Muscle of back (tissue), 13 donors: ENCODE results near the gene NFKBIZ. TPM values are rescaled to one million over a fixed set of nuclear protein-coding genes. Genes with fewer than 3 reads are reported as not detected.

Experiments
- DNase-seq, 3 donors: peaks; one replicate each; pipeline versions ENCODE4 v3.0.0 to v3.0.0-alpha.2; 2013
- long read RNA-seq, 9 donors: transcript quantifications; one replicate each; lab custom pipeline, GENCODE V29; 2026
- polyA plus RNA-seq, 10 donors: library from polyadenylated mRNA; unstranded; fragments of 120-200 nt; gene quantifications; one replicate each; pipeline ENCODE4 v1.2.1, GENCODE V29; 2013; ENCODE audit not compliant: insufficient read length in 10 of 10

The NFKBIZ gene, protein sequence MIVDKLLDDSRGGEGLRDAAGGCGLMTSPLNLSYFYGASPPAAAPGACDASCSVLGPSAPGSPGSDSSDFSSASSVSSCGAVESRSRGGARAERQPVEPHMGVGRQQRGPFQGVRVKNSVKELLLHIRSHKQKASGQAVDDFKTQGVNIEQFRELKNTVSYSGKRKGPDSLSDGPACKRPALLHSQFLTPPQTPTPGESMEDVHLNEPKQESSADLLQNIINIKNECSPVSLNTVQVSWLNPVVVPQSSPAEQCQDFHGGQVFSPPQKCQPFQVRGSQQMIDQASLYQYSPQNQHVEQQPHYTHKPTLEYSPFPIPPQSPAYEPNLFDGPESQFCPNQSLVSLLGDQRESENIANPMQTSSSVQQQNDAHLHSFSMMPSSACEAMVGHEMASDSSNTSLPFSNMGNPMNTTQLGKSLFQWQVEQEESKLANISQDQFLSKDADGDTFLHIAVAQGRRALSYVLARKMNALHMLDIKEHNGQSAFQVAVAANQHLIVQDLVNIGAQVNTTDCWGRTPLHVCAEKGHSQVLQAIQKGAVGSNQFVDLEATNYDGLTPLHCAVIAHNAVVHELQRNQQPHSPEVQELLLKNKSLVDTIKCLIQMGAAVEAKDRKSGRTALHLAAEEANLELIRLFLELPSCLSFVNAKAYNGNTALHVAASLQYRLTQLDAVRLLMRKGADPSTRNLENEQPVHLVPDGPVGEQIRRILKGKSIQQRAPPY
- polyA plus RNA-seq, result 10 to 100 TPM in 2 of 10 donors, 1 to 10 TPM in 8; 1.1 to 24.1 (median 3.7) TPM
- long read RNA-seq, donor 1, result 0 reads
- long read RNA-seq, donor 2, result 0 reads
- long read RNA-seq, donor 3, result 0 reads
- long read RNA-seq, donor 4, result 0 reads
- long read RNA-seq, donor 5, result 0 reads
- long read RNA-seq, donor 6, result 0 reads
- long read RNA-seq, donor 7, result 0 reads
- long read RNA-seq, donor 8, result 0 reads
- long read RNA-seq, donor 9, result 0 reads

DNA sequence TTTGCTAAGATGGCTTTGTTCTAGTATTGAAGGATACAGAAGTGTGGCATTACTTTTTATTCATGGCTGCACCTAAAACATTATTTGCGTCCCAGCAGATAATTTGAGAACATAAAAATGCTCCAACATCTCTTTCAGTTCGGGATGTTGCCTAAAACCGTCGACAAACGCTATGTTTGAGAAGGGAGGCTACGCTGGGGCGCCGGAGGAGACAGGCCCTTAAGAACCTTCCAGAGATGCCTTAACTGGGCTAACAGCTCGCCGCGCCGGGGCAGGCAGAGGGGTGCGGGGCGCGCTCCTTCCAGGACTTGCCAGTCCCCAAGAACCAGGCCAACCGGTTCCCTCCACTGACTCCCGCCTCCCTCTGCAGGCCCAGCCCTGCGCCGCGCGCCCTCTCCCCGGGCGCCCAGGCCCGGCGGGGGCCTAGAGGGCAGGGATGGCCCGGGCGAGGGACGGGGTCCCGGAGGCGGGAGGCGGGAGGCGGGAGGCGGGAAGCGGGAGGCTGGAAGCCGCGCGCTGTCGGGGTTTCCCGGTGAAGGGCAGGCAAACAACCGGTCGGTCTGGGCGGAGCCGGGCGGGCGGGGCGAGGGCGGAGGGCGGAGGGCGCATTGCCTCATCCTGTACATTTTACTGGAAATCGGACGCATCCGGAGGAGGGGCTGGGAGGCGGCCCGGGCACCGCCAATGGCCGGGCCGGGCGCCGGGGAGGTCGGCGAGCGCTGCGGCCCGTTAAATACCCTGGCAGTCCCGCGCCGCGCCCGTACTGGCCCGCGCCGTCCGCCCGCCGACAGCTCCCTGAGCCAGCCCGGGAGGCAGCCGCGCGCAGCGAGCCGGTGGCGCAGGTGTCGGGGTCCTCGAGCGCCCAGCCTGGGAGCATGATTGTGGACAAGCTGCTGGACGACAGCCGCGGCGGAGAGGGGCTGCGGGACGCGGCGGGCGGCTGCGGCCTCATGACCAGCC, at the start of gene NFKBIZ:
Gene NFKBIZ (plus strand): TSS at position 761 of the 960 bp plus-strand sequence. CDS start 115 bp downstream, at position 876.
- DNase-seq, result peak; percentile 92 to 96 (median 94)

DNA sequence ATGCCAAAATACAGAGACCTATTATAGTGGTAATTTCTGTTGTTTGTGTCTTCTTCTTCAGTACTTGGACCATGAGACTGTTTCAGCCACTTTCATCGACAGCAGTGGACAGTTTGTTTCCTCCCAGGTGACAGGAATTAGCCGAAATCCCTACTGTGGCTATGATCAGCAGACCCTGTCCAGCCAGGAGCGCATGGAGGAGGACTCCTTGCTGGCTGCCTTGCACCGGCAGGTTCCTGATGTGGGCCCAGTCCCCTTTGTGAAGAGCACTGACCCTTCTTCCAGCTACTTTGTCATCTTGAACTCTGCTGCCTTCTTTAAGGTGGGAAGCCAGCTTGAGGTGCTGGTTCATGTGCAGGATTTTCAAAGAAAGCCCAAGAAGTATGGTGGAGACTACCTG, 48.1 kb upstream of the NFKBIZ start:
- DNase-seq, result no peak

DNA sequence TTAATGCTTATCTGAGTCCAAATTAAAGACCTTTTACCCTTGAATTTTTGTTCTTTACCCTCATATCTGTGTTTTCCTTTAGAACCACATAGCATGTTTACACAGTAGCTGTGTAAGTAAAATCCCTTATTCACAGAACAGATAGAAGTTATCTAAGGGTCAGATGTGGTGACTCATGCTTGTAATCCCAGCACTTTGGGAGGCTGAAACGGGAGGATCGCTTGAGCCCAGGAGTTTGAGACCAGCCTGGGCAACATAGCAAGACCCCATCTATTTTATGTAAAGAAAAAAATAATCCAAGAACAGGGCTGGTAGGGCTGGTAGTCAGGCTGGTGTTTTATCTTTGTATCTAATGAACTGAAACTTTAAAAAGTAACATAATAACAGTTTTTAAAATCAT, 47.1 kb upstream of the NFKBIZ start:
- DNase-seq, result no peak

DNA sequence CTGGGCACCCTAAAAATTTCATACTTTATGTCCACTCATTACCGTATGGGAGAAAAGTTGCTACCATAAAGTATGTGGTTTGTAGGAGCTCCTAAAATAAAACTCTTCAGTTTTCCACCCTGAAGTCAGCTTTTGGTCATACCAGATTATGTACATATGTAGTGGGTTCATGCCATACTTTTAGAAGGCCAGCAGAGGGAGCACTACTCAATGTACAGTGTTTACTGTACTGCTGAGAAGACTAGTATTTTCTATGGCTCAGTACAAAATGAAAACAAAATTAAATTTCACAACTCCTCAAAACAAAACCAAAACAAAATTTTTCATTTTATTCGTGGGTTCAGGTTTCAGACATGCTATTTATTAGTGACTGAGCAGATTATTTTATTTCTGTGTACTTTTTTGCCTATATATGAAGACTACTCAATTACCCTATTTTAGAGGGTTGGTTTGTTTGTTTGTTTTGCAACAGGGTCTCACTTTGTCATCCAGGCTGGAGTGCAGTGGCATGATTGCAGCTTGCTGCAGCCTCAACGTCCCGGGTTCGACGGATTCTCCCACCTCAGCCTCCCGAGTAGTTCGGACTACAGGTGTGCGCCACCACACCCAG, 46.0 kb upstream of the NFKBIZ start:
- DNase-seq, result peak; percentile 64 to 77 (median 66)

DNA sequence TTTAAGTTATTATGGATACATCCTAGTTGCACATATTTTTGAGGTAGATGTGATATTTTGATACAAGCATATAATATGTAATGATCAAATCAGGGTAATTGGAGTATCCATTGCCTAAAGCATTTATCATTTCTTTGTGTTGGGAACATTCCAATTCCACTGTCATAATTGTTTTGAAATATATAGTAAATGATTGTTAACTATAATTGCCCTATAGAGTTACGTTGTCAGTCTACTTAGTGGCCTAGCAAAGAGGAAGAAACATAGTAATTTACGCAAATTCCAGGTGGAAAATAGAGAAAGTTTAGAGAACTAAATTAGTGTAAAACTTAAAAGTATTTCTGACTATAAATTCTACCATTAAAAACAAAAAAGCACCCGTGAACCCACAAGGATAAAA, 45.4 kb upstream of the NFKBIZ start:
- no peak for DNase-seq

DNA sequence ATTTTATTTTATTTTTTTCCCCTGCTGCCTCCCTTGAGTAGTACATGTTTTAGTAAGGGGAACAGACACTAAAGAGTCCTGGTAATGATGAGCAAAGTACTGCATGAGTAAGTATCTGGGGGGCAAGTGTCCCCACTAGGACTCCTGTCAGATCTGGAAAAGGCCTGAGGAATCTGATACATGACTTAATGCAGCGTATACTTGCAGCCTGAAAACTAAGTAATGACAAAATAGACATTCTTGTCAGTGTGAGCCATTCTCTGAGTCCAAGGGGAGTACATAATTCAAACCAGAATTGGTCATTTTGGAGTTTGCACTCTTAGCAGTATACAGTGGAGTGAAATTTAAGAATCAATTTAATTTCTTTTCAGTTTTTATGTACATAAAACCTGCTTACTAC, 42.8 kb upstream of the NFKBIZ start:
- no peak for DNase-seq

DNA sequence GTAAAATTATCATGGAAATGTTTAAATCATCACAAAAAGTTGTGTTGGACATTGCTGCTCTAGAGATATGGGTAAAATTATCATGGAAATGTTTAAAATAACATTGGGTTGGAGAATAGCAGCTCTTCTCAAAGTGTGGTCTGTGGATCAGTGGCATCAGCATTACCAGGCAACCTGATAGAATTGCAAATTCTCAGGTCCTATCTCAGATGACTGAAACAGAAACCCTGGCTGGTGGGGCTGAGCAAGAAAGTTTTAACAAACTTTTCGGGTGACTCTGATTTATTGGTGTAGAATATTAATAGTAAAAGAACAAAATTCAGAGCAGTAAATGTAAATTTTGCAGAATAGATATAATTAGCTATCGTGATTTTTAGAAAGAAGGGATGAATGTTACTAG, 41.4 kb upstream of the NFKBIZ start:
- no peak for DNase-seq

DNA sequence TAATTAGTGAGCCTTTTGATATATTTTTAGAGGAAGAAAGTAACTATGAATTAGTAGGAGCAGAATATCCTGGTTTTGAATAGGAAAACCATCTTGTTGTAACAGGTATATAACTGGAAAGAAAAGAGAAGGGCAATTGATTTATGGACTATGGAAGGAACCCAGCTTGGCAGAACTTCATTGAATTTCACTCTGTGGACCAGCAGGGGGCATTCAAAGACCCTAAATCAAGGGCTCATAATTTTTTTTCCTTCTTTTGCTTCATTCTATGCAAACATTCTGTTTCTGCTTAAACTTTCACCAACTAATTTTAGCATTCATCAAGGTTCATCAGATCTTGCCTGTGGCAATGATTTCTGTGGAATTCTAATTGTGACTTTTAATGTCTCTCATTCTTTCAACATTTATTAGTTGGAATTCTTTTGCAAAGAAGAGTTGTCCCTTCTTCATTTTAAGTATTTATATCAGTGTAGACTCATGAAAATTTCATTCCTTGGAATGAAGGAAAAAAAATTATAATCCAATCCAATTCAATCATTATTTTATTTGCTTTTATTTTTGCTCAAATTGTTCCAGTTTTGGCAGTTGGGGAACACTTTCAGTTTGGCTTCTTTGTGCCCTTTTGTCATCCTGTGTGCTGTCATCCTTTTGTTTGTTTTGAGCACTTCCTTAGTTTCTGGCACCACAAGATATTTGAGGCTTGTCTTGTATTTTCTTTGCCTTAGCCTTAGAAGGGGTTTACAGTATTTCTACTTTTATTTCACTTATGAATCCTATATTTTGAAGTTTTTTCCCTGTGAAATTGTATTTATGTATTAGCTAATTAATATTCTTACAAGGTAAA, 39.9 kb upstream of the NFKBIZ start:
- DNase-seq, result peak in 2 of 3 donors; percentile 47 to 48

DNA sequence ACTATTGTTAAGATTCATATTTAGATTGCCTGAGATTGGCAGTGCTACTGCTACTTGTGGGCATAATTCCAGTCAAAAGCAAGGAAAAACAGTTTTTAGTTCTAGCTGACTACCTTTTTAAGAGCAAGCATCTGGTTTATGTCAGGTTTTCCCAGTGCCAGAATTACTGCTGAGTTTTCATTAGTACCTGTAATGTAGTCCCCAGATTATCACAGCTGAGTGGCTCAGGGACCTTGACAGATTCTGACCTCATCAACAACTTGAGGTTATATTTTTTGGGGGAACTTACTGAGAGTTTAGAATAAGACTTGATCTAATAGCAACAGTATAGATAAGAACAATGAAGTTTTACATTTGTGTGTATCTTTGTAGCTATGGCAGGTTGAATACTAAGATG, 39.3 kb upstream of the NFKBIZ start:
- DNase-seq, result peak in 1 of 3 donors; percentile 19

DNA sequence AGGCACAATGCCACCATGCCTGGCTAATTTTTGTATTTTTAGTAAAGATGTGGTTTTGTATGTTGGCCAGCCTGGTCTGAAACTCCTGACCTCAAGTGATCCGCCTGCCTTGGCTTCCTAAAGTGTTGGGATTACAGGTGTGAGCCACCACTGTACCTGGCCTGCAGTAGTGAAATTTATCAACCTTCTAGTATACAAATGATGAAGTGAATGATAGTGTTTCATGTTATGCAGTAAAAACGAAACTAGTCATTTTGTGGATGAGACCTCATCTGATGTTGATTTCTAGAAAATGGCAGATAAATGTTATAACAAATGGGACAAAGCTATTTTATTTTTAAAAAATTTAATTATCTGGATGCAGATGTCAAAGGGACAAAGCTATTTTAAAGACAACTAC, 37.4 kb upstream of the NFKBIZ start:
- no peak for DNase-seq

DNA sequence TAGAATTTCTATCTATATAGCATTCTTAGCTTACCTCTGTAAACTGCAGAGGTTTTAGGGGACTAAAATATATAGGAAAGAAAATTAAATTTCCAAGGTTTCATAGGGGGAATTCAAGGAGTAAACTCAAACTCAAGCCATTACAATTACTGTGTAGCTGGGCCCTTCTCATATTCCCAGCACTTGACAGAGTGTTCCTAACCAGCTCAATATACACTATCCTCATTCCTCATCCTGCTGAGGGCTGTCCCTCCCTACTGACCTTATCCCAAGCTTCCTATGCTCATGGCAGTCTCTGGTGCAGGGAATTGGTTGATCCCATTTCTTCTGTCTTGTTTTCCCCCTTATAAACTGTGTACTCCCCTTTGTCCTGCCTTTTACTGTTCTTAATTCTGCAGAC, 36.4 kb upstream of the NFKBIZ start:
- DNase-seq, result no peak

DNA sequence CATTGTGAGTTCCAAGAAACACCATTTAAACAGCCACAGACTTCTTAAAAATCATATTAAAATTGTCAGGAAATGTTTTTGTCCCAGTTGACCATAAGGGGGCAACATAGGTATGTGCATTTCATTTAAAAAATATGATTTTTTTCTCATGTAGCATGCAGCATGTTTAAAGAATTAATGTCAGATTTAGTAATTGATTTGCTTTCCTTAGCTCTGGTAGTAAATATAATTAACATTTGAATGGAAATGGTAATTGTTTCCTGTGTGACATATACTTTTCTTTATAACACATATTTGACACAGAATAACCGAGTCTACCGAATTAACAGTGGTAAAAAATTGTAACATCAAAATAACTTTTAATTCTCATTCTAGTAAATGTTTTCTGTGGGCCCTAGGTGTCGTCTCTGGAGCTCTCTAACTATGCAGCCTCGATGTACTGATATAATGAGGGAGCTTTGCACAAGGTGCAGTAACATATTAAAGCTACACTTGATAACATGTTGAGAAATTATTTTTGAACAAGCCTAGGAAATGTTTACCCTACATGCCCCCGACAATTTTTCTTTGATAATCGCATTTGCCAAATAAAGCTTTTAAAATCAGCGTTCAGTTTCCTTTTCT, 35.4 kb upstream of the NFKBIZ start:
- DNase-seq, result peak in 2 of 3 donors; percentile 17 to 47

DNA sequence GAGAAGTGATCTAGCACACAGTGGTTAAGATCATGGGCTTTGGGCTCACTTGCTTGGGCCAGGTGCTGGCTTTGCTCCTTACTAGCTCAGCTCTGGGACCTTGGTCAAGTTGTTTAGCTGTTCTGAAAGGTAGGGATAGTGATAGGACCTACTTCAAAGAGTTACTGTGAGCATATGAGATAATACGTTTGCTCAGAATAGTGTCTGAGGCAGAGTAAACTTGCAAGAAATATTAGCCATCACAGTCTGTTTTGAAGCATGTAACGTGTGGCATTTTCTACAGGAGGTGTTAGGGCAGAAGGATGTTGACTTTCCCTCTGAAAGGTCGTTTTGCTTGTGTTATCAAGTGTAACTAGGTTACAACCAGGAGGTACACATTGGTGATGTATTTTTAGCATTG, 34.5 kb upstream of the NFKBIZ start:
- no peak for DNase-seq

DNA sequence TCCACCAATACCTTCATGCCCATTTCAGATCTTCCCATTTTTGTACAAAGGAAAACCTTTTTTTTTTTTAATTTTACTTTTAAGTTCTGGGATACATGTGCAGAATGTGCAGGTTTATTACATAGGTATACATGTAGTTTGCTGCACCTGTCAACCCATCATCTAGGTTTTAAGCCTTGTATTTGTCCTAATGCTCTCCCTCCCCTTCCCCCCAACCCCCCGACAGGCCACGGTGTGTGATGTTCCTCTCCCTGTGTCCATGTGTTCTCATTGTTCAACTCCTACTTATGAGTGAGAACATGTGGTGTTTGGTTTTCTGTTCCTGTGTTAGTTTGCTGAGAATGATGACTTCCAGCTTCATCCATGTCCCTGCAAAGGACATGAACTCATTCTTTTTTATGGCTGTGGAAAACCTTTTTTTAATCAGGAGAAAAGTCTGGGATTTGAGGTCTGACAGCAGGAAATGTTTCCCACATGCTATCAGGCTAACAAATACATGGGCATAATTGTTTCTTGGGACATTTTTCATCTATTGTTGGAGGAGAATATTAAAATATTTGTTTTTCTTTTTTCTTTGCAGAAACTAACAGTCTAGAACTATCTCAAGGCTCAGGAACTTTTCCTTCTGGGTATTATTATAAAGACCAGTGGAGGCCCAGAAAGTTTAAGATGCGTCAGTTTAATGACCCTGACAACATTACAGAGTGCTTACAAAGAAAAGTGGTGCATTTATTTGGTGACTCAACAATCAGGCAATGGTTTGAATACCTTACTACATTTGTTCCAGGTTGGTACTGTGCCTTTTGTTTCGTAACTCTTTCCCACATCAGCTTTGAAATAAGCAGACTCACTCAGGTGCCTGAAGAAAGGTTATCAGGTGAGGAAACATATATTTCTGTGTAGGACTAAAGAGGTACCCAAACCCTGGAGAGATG, 32.8 kb upstream of the NFKBIZ start:
- DNase-seq, result no peak

DNA sequence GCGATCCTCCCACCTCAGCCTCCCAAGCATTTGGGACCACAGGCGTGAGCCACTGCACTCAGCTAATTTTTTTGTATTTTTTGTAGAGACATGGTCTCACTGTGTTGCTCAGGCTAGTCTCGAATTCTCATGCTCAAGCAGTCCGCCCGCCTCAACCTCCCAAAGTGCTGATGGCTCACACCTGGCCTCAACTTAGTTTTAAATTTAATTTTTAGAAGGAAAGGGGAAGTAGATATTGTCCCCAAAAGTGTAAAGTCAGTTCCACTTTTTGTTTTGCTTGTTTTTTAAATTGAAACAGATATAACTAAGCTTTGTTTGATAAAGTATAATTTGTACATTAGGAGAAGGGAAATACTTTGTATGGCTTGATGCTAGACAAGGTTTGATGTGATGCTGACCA, 31.3 kb upstream of the NFKBIZ start:
- no peak for DNase-seq

DNA sequence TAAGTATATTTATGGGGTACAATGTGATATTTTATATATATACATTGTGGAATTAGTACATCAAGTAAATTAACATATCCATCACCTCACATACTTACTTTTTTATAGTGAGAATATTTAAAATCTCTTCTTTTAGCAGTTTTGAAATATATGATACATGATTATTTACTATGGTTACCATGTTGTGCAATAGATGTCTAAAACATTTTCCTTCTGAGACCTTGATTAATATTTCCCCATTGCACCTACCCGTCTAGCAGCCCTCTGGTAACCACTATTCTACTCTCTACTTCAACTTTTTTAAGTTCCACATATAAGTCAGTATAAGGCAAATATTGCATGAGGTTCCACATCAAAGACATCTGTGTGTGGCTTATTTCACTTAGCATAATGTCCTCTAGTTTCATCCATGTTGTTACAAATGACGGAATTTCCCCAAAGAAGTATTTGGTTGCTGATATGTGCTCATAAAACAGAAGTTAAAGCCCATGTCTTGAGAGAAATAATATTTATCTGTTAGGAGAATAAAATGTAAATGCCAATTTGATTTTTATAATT, 29.6 kb upstream of the NFKBIZ start:
- no peak for DNase-seq

DNA sequence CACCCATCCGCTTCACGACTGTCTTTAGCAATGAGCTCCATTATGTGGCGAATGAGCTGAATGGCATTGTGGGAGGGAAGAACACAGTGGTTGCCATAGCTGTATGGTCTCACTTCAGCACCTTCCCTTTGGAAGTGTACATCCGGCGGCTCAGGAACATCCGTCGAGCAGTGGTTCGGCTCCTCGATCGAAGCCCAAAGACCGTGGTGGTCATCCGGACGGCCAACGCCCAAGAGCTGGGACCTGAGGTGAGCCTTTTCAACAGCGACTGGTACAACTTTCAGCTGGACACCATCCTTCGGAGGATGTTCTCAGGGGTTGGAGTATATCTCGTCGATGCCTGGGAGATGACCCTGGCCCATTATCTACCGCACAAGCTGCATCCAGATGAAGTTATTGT, 27.8 kb upstream of the NFKBIZ start:
- DNase-seq, result no peak

DNA sequence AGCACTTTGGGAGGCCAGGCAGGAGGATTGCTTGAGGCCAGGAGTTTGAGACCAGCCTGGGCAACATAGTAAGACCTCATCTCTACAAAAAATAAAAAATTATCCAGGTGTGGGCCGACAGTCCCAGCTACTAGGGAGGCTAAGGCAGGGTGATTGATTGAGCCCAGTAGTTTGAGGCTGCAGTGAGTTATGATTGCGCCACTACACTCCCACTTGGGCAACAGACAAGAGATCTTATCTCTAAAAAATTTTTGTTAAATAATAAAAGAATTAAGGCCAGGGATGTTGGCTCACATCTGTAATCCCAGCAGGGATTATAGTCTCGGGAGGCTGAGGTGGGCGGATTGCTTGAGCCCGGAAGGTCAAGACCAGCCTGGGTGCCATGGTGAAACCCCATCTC, 25.8 kb upstream of the NFKBIZ start:
- DNase-seq, result no peak
